ENCODE data around the gene SRP9.

SRP9 gene, protein sequence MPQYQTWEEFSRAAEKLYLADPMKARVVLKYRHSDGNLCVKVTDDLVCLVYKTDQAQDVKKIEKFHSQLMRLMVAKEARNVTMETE

DNA sequence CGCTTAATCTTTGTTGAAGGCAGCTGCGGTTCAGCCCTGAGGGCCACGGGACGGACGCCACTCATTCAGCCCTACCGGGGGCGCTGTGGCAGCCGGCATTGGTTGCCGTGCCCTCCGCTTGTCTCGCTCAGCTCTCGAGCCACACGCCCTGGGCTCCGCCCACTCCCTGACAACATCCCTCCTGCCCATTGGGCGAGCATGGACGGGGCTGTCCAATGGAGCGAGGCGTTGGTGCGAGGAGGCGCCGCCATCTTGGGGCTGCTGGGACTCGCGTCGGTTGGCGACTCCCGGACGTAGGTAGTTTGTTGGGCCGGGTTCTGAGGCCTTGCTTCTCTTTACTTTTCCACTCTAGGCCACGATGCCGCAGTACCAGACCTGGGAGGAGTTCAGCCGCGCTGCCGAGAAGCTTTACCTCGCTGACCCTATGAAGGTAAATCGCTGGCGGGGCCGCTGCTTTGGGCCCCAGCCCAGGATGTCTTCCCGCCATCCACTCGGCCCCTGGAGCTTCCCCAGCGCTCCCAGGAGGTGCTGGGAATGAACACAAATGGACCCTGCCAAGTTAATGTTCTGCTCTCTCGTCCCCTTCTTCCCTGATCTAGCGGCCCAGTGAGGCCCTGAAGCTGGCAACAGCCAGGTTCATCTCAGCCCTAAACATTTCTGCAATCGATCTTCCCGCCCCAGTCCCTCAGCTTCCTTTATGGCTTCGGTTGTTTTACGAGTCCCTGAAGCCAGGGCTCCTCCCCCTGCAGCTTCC is at the start of gene SRP9:
SRP9 (plus strand) TSS at position 244 of the 754 bp plus-strand sequence; CDS start at position 359, 115 bp downstream.
- peak; percentile 96 to 98 (median 97) for DNase-seq (ENCODE audit: low read depth in 3 of 3)

DNA sequence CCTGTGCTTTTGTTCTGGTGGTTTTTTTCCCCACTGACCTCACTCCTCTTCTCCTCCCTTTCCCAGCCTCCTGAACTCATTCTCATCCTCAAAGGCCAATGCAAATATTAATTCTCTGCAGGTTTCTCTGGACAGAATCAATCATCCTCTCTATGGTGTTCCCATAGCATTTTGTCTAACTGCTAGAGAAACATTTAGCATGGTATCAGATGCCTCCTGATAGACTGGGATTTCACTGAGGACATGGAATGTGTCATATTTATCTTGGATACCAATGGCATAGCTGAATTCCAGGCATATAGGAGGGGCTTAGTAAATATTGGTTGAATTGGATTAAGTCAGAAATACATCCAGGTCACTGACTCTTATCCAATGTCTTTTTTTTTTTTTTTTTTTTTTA is 46.1 kb upstream of the SRP9 start:
- DNase-seq (ENCODE audit: low read depth in 3 of 3) = no peak

DNA sequence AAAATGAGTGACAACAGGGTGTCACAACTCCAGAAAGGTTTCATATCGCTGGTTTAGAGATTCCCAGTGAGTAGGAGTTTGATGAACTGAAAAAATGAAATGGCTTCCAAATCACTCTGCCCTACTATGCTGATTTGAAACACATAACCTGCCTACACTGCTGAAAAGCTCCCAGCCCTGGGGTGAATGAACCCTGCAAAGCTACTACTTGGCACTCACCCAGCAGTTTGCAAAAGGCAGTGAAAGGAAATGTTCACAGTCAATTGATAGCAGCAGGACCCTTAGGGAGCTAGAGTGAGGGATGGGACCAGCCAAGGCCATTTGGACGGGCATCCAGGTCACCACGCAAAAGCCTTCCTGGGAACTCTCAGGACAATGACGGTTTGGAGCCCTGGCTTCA is 44.4 kb upstream of the SRP9 start:
- no peak for DNase-seq (ENCODE audit: low read depth in 3 of 3)

DNA sequence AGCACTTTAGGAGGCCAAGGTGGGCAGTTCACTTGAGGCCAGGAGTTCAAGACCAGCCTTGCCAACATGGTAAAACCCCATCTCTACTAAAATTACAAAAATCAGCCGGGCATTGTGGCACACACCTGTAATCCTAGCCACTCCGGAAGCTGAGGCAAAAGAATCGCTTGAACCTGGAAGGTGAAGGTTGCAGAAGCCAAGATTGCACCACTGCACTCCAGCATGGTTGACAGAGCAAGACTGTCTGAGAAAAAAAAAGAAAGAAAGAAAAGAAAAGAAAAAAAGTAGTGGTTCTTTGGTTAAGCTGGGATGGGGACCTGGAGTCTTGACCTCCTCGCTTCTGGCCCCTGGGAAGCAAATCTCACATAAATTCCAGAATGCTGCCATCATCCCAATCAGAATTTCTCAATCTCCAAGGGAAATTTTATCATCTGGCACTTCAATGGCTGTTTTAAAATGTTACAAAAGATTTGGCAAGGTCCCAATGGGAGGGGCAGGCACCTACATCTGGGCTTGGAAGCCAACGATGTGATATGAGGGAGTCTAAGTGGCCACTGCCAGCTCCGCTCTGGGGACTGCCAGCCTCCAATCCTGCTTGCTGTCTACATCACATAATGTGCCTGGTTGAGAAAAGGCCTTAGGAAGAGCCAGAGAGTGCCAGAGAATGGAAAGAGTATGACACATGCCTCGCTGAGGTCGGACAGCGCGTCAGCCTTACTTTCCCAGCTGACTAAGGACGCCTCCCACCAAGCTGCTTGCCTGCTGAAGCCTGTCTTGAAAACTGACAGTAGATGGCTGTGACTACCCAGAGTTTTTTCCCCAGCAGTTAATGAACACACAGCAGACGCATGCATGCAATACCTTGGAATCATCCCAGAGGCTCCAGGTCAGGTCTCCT is 42.1 kb upstream of the SRP9 start:
- DNase-seq (ENCODE audit: low read depth in 3 of 3) = no peak

DNA sequence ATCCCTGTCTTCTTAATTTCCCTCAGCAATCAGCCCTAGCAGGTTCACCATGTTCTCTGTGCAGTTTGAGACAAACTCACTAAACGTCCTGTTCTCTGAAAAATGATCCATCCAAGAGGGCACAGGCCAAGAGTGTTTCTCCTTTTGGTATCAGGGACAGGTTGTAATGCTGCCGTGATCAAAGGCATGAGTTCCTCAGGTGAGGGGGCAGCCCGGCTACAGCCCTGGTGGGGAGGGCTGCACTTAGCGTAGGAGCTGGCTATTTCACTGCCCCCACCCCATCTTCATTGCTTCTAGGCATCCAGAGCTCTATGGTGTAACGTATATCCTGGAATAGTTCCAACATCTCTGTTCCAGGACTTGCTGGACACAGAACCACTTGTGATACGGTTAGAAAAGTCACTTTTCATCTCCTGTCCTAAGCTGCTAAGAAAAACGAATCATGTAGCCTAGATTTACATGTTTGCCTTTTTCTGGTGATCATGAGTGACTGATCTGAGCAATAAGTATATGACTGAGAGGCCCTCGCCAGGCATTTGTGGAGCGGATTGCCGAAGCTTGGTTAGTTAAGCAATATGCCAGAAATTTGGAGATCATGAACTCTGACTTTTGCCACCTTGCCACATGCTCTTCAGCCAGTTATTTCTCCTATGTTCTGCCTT is 41.1 kb upstream of the SRP9 start:
- no peak for DNase-seq (ENCODE audit: low read depth in 3 of 3)

DNA sequence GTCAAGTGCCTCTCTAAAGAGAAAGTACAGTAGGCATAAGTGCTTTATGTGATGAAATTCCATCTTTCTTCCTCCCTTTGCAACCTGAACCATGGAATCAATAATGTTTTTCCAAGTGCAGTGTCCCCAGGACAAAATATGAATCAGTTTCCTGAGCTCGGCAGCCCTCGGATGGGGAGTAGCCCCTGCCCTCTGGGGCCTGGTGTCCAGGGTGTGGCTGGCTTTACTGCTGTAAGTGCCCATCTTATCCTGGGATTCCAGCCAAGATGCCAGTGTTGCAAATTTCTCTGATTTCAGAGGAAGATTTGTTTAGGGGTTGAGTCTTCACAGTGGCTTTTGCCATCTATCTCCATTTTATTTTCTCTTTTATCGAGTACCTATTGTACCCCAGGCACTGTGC is 40.5 kb upstream of the SRP9 start:
- DNase-seq (ENCODE audit: low read depth in 3 of 3) = no peak

DNA sequence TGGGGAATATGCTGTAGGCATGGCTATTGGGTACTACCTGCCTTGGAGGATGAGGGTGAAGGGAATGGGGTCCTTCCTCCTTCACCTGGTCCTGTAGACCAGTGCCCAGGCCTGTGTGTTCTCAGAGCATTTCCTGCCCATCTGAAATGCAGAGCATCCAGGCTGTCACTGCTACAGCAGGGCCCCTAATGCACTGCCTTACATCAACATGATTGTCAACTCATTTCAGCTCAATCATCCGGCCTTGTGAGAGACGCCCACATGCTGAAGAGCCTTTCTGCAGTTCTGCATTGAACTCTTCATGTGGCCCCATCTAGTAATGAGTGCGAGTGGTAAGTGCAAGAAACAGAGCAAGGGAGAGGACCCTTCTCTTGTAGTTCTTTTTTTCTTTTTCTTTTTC is 39.8 kb upstream of the SRP9 start:
- DNase-seq (ENCODE audit: low read depth in 3 of 3) = no peak

DNA sequence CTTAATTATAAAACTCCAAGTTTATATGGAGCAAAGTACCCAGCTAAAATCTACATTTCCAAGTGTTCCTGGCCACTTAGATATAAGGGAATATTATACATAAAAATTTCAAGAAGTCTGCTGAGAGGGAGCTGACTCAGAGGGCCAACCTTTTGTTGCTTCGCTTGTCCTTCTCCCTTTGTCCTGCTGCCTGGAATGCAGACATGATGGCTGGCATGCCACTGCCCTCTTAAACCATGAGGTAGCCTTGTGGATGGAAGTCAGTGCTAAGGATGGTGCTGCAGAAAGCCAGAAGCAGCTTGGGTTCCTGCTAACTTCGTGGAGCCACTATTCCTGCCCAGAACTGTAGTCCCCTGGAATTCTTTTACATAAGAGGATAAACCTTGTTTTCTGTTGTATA is 38.9 kb upstream of the SRP9 start:
- no peak for DNase-seq (ENCODE audit: low read depth in 3 of 3)

DNA sequence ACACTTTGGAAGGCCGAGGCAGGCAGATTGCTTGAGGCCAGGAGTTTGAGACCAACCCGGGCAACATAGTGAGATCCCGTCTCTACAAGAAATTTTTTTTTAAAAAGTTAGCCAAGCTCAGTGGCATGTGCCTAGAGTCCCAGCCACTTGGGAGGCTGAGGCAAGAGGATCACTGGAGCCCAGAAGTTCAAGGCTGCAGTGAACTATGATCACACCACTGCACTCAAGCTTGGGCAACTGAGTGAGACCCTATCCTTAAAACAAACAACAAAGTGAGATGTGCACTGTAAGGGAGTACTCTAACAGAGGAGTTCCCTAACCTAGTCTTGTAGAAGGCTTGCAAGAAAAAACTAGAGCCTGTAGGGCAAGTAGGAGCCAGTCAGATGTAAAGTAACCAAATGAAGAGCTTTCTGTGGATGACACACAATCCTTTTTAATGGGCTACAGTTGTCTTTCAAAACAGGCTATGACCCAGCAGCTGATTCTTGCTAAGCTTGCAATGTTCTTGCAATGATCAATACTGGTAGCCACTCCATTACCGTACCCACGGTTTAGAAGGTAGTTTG is 38.0 kb upstream of the SRP9 start:
- no peak for DNase-seq (ENCODE audit: low read depth in 3 of 3)

DNA sequence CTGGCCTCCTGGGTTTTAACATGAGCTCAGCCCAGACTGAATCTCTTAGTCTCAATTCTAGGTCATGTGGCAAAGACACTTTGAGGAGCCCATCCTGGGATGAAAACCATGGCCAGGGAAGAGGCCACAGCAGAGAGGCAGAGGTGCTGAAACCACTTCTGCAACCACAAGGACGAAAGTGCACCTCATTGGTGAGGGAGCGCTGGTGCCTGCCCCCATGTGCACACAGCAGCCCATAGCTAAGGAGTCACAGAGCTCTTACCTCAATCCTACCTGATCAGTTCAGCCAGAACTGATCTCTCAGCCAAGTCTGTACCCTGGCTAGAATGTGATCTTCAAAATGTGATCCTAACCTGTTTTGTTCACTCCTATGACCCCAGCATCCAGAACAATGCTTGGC is 32.9 kb upstream of the SRP9 start:
- no peak for DNase-seq (ENCODE audit: low read depth in 3 of 3)

DNA sequence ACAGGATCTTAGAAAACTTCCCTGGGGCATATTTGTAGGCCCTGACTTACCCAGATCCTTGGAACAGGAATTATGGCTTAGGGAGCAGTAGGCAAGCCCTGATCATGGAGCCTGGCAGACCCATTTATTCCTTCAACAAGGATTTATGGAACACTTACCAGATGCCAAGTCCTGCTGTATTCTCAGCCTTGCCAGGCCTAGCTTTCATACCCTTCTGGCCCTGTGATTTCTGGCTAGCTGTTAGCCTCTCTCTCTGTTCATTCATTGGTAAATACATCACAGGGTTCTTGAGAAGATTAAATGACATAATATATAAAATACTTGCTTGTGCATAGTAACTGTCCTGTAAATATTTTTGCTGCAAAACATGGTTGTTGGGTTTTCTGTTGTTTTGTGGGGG is 32.4 kb upstream of the SRP9 start:
- no peak for DNase-seq (ENCODE audit: low read depth in 3 of 3)

DNA sequence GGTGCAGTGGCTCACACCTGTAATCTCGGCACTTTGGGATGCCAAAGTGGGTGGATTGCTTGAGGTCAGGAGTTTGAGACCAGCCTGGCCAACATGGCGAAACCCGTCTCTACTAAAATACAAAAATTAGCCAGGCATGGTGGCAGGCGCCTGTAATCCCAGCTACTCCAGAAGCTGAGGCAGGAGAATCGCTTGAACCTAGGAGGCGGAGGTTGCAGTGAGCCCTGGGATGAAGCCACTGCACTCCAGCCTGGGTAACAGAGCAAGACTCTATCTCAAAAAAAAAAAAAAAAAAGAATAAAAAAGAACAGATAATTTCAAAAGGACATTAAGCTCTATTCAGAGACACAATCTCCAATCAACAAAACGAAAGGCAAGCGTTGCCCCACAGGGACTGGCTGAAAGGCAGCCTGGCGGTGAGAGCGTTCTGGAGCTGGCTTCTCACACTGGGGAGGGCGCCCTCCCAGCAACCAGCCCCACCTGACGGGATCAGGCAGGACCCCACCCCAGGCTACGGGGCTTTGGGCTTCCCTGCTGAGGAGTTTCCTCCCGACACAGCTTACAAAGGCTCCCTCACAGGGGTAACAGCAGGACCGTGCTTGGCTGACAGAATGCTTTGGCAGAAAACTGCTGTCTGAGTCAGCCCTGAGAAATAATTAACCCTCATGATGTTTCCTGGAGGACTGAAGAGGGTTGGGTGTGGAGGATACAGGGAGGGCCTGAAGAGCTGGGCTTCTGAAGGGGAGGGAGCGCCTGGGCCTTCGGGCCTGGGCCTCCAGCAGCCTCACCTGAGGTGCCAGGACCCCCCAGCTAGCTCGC is 31.1 kb upstream of the SRP9 start:
- DNase-seq (ENCODE audit: low read depth in 3 of 3) = no peak

DNA sequence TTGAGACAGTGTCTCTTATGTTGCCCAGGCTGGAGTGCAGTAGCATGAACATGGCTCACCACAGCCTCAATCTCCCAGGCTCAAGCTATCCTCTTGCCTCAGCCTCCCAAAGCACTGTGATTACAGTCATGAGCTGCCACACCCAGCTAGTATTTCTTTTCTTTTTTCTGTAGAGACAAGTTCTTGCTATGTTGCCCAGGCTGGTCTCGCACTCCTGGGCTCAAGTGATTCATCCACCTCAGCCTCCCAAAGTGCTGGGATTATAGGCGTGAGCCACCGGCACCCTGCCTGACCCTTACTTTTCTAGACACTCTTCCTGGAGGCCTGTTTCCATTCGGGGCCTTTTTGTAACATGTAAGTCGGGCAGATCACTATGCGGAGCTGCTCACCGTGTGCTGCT is 30.1 kb upstream of the SRP9 start:
- no peak for DNase-seq (ENCODE audit: low read depth in 3 of 3)

DNA sequence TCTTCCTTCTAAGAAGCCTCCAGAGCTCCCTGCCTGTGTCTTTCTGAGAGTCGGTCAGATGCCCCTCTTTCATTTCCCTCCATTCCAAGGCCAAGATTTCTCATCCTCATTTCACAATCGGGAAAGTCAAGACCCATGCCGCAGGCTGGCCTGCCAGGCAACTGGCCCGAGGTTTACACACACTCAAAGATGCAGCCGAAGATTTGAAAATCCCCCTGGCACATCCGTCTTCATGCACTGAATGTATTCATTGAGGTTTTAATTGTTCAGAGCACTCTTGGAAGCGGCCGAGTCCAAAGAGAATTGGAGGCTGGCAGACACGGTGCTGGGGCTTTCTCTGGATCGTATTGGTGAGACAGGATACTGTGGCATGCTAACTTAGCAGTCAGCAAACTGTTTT is 29.1 kb upstream of the SRP9 start:
- no peak for DNase-seq (ENCODE audit: low read depth in 3 of 3)

DNA sequence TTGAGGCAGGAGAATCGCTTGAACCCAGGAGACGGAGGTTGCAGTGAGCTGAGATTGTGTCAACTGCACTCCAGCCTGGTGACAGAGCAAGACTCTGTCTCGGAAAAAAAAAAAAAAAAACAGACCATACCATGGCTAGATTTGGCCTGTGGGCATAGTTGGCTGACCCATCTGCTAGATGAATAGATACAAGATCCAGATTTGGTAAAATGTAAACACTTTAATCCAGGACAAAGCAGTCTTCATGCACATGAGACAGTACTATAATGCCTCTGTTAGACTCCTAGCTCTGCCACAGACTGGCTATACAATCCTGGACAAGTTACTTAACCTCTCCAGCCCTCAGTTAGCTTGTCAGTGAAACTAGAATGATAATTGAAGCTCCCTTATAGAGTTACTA is 27.9 kb upstream of the SRP9 start:
- no peak for DNase-seq (ENCODE audit: low read depth in 3 of 3)

DNA sequence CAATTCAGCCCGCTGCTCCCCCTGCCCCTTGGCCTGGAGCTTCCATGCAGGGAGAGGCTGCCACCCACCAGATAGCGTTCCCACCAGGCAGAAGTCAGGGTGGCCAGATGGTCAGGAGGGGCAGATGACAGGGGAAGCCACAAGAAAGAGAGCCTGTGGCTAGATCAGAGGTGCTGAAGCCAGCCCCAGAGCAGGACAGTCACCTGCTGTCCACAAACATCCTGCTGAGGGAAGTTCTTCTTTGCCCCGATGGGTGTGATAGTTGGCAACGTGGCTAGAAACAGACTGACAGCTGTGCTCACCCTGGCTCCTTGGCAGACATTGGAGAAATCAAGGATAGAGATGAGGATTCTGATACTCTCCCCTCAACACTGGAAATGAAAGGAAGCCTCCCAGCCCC is 27.2 kb upstream of the SRP9 start:
- no peak for DNase-seq (ENCODE audit: low read depth in 3 of 3)

DNA sequence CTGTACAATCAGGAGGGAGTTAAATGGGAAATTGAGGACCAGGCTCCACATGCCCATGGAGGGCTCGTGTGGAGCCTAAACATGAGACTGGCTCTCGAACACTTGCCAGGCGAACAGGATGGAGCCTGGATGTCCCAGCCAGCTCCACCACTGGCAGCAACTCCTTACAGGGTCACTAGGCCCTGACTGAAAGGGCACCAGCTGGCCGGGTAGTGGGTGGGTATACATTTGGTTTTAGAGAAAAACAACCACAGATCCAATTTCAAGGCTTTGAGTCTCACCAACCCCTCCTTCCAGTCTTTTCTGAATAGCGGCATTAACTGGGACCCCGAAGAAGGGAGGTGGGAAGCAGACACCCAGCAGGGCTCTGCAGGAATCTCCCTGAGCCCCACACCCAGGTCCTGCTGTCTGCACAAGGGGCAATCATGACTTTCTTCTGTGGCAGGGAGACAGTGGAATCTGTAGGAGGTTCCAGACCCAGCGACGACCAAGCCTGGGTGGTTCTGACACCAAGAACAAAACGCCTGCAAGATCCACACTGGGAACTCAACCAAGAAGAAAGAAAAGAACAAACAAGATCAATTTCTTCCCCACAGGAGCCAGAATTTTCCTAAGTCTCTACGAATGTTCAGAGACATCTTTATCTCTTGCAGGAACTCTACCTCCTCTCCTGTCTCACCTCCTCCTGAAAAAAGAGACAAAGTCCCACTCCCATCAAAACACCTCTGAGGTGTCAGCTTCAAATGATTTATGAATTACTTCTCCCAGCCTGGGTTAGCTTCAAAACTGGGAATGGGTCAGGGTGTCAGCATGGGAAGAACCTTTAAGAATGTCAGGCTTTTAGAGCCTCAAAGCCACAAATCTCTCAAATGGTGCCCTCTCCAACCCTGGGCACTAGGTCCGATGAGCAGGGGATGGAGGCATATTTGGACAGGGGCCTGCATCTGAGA is 26.5 kb upstream of the SRP9 start:
- DNase-seq (ENCODE audit: low read depth in 3 of 3) = no peak

DNA sequence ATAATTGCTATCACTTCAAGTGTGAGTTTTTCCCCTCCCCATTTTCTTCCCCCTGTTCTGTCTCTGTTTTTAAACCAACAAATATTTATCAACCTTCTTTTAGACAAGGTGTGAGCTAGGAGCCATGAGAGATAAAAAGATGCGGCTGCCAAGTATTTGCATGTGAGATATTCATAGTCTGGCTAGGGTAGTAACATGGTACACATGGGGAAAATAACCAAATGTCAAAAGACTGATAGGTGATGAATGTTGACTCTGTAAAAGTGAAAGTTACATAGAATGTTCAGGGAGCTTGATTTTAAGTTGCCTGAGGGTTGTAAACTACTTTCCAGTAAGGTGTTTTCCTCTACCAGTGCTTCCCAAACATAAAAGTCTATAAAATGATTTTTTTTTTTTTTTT is 25.4 kb upstream of the SRP9 start:
- DNase-seq (ENCODE audit: low read depth in 3 of 3) = no peak

DNA sequence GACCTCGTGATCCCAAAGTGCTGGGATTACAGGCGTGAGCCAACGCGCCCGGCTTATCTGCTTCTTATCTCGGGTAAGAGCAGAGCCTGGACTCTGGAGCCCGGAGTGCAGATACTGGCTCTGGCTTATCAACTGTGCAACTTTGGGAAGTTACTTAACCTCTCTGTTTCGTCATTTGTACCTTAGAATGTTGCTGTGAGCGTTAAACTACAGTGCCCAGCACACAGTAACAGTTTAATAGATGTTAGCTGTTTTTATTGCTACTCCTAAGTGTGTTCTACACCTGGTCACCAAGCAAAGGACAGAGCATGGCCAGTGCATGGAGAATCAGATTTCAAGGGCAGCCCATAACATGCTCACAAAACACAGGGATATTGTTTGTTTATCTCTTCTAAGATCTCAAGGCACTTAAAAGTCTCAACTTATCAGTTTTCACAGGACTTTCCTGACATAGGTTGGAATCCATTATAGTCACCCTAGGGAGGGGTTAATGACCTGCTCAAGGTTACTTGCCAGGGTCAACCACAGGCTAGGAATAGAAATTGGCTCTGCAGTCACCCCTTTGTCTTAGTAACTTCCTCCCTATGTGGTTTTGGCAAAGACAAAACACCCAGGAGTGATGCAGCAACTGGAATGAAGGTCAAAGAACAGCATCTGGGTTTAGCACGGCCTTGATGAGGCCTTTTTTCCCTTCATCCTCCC is 22.5 kb upstream of the SRP9 start:
- DNase-seq (ENCODE audit: low read depth in 3 of 3) = no peak
